Heart right ventricle (tissue), 16 donors: ENCODE data around the gene LSAMP. TPM values are rescaled to one million over a fixed set of nuclear protein-coding genes. Genes with fewer than 3 reads are reported as not detected.

ENCODE experiments used
- ATAC-seq, 8 donors: fragments of 200-7000 bp; cut with Tn5 transposase; one replicate each; pipeline ENCODE4 v1.9.1; 2020; ENCODE audit warnings: mild to moderate bottlenecking in 8 of 8, moderate library complexity in 8 of 8, moderate number of reproducible peaks in 1 of 8
- DNase-seq, 2 donors: peaks; one replicate each; pipeline ENCODE4 v3.0.0-alpha.2; 2020
- H3K27ac ChIP-seq, 10 donors: fragments of 200-600 bp; sonication (generic) in 2 of 10; one replicate each; pipeline versions ENCODE4 v1.5.0 to v1.8.0; 2020 to 2022; ENCODE audit warnings: mild to moderate bottlenecking in 3 of 10
- H3K27me3 ChIP-seq, 7 donors: fragments of 200-600 bp; one replicate each; pipeline ENCODE4 v1.8.0; 2021 to 2022; ENCODE audit warnings: mild to moderate bottlenecking in 2 of 7
- H3K36me3 ChIP-seq, 9 donors: fragments of 200-600 bp; sonication (generic) in 1 of 9; one replicate each; pipeline versions ENCODE4 v1.5.0 to v1.8.0; 2020 to 2022; ENCODE audit warnings: mild to moderate bottlenecking in 2 of 9
- H3K4me1 ChIP-seq, 9 donors: fragments of 200-600 bp; sonication (generic) in 1 of 9; one replicate each; pipeline versions ENCODE4 v1.5.0 to v1.8.0; 2020 to 2022; ENCODE audit warnings: mild to moderate bottlenecking in 4 of 9
- H3K4me3 ChIP-seq, 10 donors: fragments of 200-600 bp; sonication (generic) in 2 of 10; one replicate each; pipeline versions ENCODE4 v1.5.0 to v1.8.0; 2020 to 2022; ENCODE audit warnings: mild to moderate bottlenecking in 7 of 10, moderate library complexity in 2 of 10
- H3K9me3 ChIP-seq, 11 donors: fragments of 200-600 bp in 10 of 11; sonication (generic) in 2 of 11; one replicate each; pipeline versions ENCODE4 v1.5.0 to v1.8.0; 2013 to 2022; ENCODE audit warnings: mild to moderate bottlenecking in 2 of 11, control low read depth in 1 of 11, moderate library complexity in 1 of 11
- WGBS, 2 donors: extraction: QIAGEN DNeasy Blood & Tissue Kit; methylation state at CpG; one replicate each; pipeline ENCODE4 v1.1.7; 2013; ENCODE audit warnings: inconsistent platforms in 1 of 2; 5-methylcytosine and 5-hydroxymethylcytosine counted together
- intact Hi-C, 10 donors: fragments of 100-400 bp; cut with DNase I; formaldehyde crosslinking; loops; one replicate each; pipeline versions ENCODE4 v1.11.1 to v1.14.2; 2022
- polyA plus RNA-seq, 2 donors: library from polyadenylated mRNA; stranded (reverse); fragments of 200-250 nt; gene quantifications; one replicate each; pipeline ENCODE4 v1.2.3, GENCODE V29; 2013
- total RNA-seq, 10 donors: library from RNA; stranded (reverse); fragmentation: NEBNext Ultra II Directional in 3 of 10; extraction: Animal tissue kit (Norgen Biotek cat#: 25700) in 3 of 10; gene quantifications; one replicate each; pipeline versions ENCODE4 v1.2.1 to v1.2.4, GENCODE V29; 2021 to 2023
- TF ChIP-seq, protein P1 (sequence below), 9 donors: fragments of 200-600 bp; sonication (generic) in 2 of 9; IDR thresholded peaks; one replicate each; pipeline versions ENCODE4 v1.5.0 to v1.8.0; 2021 to 2022; ENCODE audit warnings: antibody characterized with exemption in 9 of 9, mild to moderate bottlenecking in 5 of 9, moderate library complexity in 1 of 9
- donor health status: Arrhythmogenic right ventricular cardiomyopathy.
- donor health status: ischemic (EF 13 %, LVEDD 7.1; RV severe dilation, severe dysfunction).
- donor health status: healthy with polysubstance abuse.
- donor health status: DM: no; HTN: yes; CAD: no.
- donor health status: DM: no; HTN: no; CAD: no.
- donor health status: ischemic (EF 25% LVEDD 6.9; RV normal size, moderate dysfunction).
- donor health status: ischemic (EF 25% LVEDD 5.7; RV mildly dilated, moderate dysfunction).
- donor health status: healthy.
- donor health status: DM: yes; HTN: yes; CAD: no.
- donor health status: Ischemic cardiomyopathy.
- donor health status: ischemic (EF 35%, LVEDD 5.7; RV mildly dilated, moderate dysfunction).
- donor health status: nonischemic (EF 11% LVEDD 7.7; RV severe dilation, severe dysfunction).
- donor health status: DM: yes; HTN: yes; CAD: no.
- donor health status: PGD.
- donor health status: ischemic (EF 29% LVEDD 5.4; RV normal size, mild dysfunction).
- donor health status: nonischemic (EF 23%, LVEDD 6.1; RV moderate dilation, normal function).

The LSAMP gene
- total and polyA plus RNA-seq, 12 donors: 0.51 to 9.0 (median 5.4) TPM

- Histone ChIP-seq H3K4me1 (no peaks in the 10 kb centered on the region), H3K36me3 (no peaks in the 10 kb centered on the region), H3K27ac (no peak overlapping the region), H3K9me3 (peaks cover 0 to 7% (median 0%) of the 10 kb centered on the region in 11 donors), H3K27me3 (no peaks in the 10 kb centered on the region), H3K4me3 (no peak overlapping the region)
- TF ChIP-seq, protein P1, sequence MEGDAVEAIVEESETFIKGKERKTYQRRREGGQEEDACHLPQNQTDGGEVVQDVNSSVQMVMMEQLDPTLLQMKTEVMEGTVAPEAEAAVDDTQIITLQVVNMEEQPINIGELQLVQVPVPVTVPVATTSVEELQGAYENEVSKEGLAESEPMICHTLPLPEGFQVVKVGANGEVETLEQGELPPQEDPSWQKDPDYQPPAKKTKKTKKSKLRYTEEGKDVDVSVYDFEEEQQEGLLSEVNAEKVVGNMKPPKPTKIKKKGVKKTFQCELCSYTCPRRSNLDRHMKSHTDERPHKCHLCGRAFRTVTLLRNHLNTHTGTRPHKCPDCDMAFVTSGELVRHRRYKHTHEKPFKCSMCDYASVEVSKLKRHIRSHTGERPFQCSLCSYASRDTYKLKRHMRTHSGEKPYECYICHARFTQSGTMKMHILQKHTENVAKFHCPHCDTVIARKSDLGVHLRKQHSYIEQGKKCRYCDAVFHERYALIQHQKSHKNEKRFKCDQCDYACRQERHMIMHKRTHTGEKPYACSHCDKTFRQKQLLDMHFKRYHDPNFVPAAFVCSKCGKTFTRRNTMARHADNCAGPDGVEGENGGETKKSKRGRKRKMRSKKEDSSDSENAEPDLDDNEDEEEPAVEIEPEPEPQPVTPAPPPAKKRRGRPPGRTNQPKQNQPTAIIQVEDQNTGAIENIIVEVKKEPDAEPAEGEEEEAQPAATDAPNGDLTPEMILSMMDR (IDR thresholded peaks at IDR 0.05): no peak
- WGBS, 2 donors: 77 to 87% methylated on average over 1 of the region's 1 CpG
- ATAC-seq (no peak), DNase-seq (no peak)
- intact Hi-C loops: no loop called here
Observed at GRCh38 chr3:116186049-116186448, 259.2 kb downstream of the LSAMP start.

- no peak for ATAC-seq
- Histone ChIP-seq H3K27me3 (no peaks in the 10 kb centered on the region), H3K36me3 (no peaks in the 10 kb centered on the region), H3K4me3 (no peak overlapping the region), H3K27ac (no peak overlapping the region), H3K4me1 (no peaks in the 10 kb centered on the region), H3K9me3 (no peaks in the 10 kb centered on the region)
- TF ChIP-seq, protein P1 (IDR thresholded peaks at IDR 0.05): no peak
- intact Hi-C loops: no loop called here
- DNase-seq: no peak
Observed at GRCh38 chr3:116181159-116181558, 264.1 kb downstream of the LSAMP start.

- intact Hi-C loops: no loop called here
- Histone ChIP-seq H3K4me1 (no peaks in the 10 kb centered on the region), H3K9me3 (no peaks in the 10 kb centered on the region), H3K4me3 (no peak overlapping the region), H3K36me3 (no peaks in the 10 kb centered on the region), H3K27me3 (no peaks in the 10 kb centered on the region), H3K27ac (no peak overlapping the region)
- no peak for ATAC-seq
- TF ChIP-seq, protein P1 (IDR thresholded peaks at IDR 0.05): no peak
- no peak for DNase-seq
- 63 to 68% methylated on average over 1 of the region's 1 CpG for WGBS, 2 donors
Observed at GRCh38 chr3:116179091-116179490, 266.2 kb downstream of the LSAMP start.

GRCh38 chr3:116176974-116177555 is 268.2 kb downstream of the LSAMP start:
- intact Hi-C loops: no loop called here
- WGBS, 2 donors: 36 to 52% methylated on average over 1 of the region's 1 CpG
- Histone ChIP-seq H3K27me3 (no peaks in the 10 kb centered on the region), H3K27ac (no peak overlapping the region), H3K4me3 (no peak overlapping the region), H3K9me3 (no peaks in the 10 kb centered on the region), H3K4me1 (no peaks in the 10 kb centered on the region), H3K36me3 (no peaks in the 10 kb centered on the region)
- DNase-seq (no peak), ATAC-seq (no peak)
- TF ChIP-seq, protein P1 (IDR thresholded peaks at IDR 0.05): no peak
